ENCODE measurements around the gene IER2. TPM values are rescaled to one million over a fixed set of nuclear protein-coding genes. Genes with fewer than 3 reads are reported as not detected.

IER2 gene
- total and polyA plus RNA-seq, 9 of the 15 experiments (the other 6 are each of a cell fraction or from before 2014, with no cell fraction given), result 4.5 to 205 (median 23.7) TPM

GRCh38 chr19:13154911-13155471 is 4.8 kb downstream of the IER2 start (continued):
- TF ChIP-seq PBX2 (CRISPR knock-in tag; IDR thresholded peaks at IDR 0.05; ENCODE audit: low read depth), result no peak
- TF ChIP-seq PBX2 (tag; conservative IDR thresholded peaks at IDR 0.05; ENCODE audit: low read depth), result no peak
- TF ChIP-seq SMARCB1 (IDR thresholded peaks at IDR 0.05; ENCODE audit: insufficient read length, low read depth), result no peak
- peak; percentile 63; the same call in 1 of the 2 replicates for TF ChIP-seq KLF1 (tag; IDR thresholded peaks at IDR 0.05)
- TF ChIP-seq PHB (CRISPR knock-in tag; IDR thresholded peaks at IDR 0.05), result no peak
- TF ChIP-seq SMARCA4 (IDR thresholded peaks at IDR 0.05), result 0 out of 2 replicates have a peak, but pooled peaks have one; percentile 18
- TF ChIP-seq MCM7 (IDR thresholded peaks at IDR 0.05), result no peak
- TF ChIP-seq SMC3 (conservative IDR thresholded peaks at IDR 0.05; ENCODE audit: insufficient read depth, low read depth, low read length), result no peak
- no peak for TF ChIP-seq TCF15 (CRISPR knock-in tag; IDR thresholded peaks at IDR 0.05)
- TF ChIP-seq POLR2H (tag; IDR thresholded peaks at IDR 0.05; ENCODE audit: low read depth), result peak; percentile 90
- no peak for TF ChIP-seq PHF21A (IDR thresholded peaks at IDR 0.05; ENCODE audit: borderline replicate concordance, low read depth)
- TF ChIP-seq ATF2 (CRISPR knock-in tag; IDR thresholded peaks at IDR 0.05), result no peak
- TF ChIP-seq ZNF395 (CRISPR knock-in tag; IDR thresholded peaks at IDR 0.05), result no peak
- peak in 1 of 2 experiments; percentile 19 for TF ChIP-seq E2F6 (IDR thresholded peaks at IDR 0.05; ENCODE audit: borderline replicate concordance in 1 of 2, extremely low read depth in 1 of 2, insufficient read depth in 1 of 2, insufficient read length in 1 of 2, low read depth in 1 of 2, low read length in 1 of 2, poor library complexity in 1 of 2, severe bottlenecking in 1 of 2)
- no peak for TF ChIP-seq FOXA1 (IDR thresholded peaks at IDR 0.05; ENCODE audit: borderline replicate concordance)
- no peak for TF ChIP-seq ARID2 (IDR thresholded peaks at IDR 0.05)
- TF ChIP-seq CHCHD3 (CRISPR knock-in tag; IDR thresholded peaks at IDR 0.05), result no peak
- no peak for TF ChIP-seq THRA (IDR thresholded peaks at IDR 0.05)
- no peak for TF ChIP-seq MYC (IDR thresholded peaks at IDR 0.05; ENCODE audit: low read depth, low read length)
- peak; percentile 28; the same call in 1 of the 2 replicates for TF ChIP-seq MYC (CRISPR knock-in tag; IDR thresholded peaks at IDR 0.05; ENCODE audit: borderline replicate concordance, low read depth)
- TF ChIP-seq NFRKB (IDR thresholded peaks at IDR 0.05; ENCODE audit: low read depth), result no peak
